Activated T-cell treated with anti-CD3 and anti-CD28 coated beads, Interleukin-2, amount 50 U/mL, for 4 hours (primary cell): ENCODE results near the gene DPP6. TPM values are rescaled to one million over a fixed set of nuclear protein-coding genes. Genes with fewer than 3 reads are reported as not detected.
"Not testable (repeated sequence)": the region's sequence is repeated elsewhere in the genome, so short reads cannot be mapped to it uniquely, and the experiment has no call there.

Source experiments
- ATAC-seq, 2 donors: fragments of 200-7000 bp; cut with Tn5 transposase; one replicate each; pipeline ENCODE4 v1.10.0; 2021
- DNase-seq: peaks from one replicate; pipeline ENCODE4 v3.0.0-alpha.2; 2020
- H3K27me3 Mint-ChIP-seq: one replicate; pipeline ENCODE4 v1.8.0; 2021; ENCODE audit warnings: low read depth, mixed read lengths
- H3K36me3 Mint-ChIP-seq: one replicate; pipeline ENCODE4 v1.8.0; 2022; ENCODE audit warnings: mixed read lengths; ENCODE audit not compliant: insufficient read depth
- H3K4me1 Mint-ChIP-seq: one replicate; pipeline ENCODE4 v1.8.0; 2021; ENCODE audit warnings: low read depth, mixed read lengths
- H3K4me3 Mint-ChIP-seq: one replicate; pipeline ENCODE4 v1.8.0; 2021; ENCODE audit warnings: mild to moderate bottlenecking, moderate library complexity, mixed read lengths
- H3K9me3 Mint-ChIP-seq: one replicate; pipeline ENCODE4 v1.8.0; 2021; ENCODE audit warnings: mixed read lengths
- total RNA-seq, 3 donors: library from RNA; stranded (reverse); gene quantifications; one replicate each; pipeline ENCODE4 v1.2.1, GENCODE V29; 2021

DPP6 gene
- total RNA-seq, 3 donors from 2014 or later = not detected

- H3K27me3 Mint-ChIP-seq = peaks cover 14% of the 10 kb centered on the region
- DNase-seq, H3K9me3 Mint-ChIP-seq, H3K4me3 Mint-ChIP-seq, ATAC-seq, H3K4me1 Mint-ChIP-seq, H3K36me3 Mint-ChIP-seq: not testable (repeated sequence)
Observed at GRCh38 chr7:154053466-154054312, 1.5 kb downstream of the DPP6 start.

GRCh38 chr7:154054664-154055063, 2.5 kb downstream of the DPP6 start:
- not testable (repeated sequence) for ATAC-seq, H3K4me1 Mint-ChIP-seq, H3K4me3 Mint-ChIP-seq, DNase-seq, H3K36me3 Mint-ChIP-seq, H3K9me3 Mint-ChIP-seq
- peaks cover 14% of the 10 kb centered on the region for H3K27me3 Mint-ChIP-seq

DNA sequence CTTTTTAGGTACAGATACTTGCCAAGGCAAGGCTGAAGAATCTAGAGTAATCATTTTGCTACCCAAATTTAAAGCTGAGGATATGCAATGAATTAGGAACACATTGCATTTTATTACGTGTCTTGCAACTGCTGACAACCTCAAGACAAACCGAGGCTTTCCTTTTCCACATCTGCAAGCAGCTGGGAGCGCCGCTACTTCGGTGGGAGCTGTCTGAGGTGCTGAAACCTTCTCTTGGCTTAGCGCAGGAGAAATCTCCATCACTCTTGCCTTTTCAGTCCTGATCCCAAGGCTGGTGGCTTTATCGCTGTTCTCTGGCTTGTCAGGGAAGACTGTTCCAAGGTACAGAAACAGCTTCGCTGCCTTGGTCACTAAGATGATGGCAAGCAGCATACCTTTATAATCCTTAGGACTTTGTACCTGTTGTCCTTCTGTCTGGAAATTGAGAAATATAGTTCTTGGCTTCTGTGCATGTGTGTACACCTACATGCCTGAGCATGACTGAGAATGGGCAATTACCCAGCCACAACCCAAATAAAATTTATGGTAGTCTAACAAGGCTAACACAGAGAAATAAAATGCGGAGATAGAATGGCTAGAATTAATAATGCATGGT, 3.4 kb downstream of the DPP6 start:
- not testable (repeated sequence) for H3K4me3 Mint-ChIP-seq, ATAC-seq

DNA sequence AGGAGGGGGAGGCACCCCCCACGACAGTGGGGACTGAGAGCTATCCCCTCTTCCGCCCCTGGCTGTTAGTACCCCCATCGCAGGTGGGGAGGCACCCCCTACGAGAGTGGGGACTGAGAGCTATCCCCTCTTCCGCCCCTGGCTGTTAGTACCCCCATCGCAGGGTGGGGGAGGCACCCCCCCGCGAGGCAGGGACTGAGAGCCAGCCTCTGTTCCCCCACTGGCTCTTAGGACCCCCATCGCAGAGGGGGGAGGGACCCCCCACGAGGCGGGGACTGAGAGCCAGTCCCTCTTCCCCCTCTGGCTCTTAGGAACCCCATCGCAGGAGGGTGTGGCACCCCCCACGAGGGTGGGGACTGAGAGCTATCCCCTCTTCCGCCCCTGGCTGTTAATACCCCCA, 6.6 kb downstream of the DPP6 start:
- ATAC-seq, H3K36me3 Mint-ChIP-seq, H3K4me1 Mint-ChIP-seq, H3K27me3 Mint-ChIP-seq, DNase-seq, H3K9me3 Mint-ChIP-seq, H3K4me3 Mint-ChIP-seq: not testable (repeated sequence)

More for the DNA sequence above, 3.4 kb downstream of the DPP6 start:
- H3K9me3 Mint-ChIP-seq, H3K36me3 Mint-ChIP-seq, DNase-seq, H3K4me1 Mint-ChIP-seq: not testable (repeated sequence)
- peaks cover 14% of the 10 kb centered on the region for H3K27me3 Mint-ChIP-seq

DNA sequence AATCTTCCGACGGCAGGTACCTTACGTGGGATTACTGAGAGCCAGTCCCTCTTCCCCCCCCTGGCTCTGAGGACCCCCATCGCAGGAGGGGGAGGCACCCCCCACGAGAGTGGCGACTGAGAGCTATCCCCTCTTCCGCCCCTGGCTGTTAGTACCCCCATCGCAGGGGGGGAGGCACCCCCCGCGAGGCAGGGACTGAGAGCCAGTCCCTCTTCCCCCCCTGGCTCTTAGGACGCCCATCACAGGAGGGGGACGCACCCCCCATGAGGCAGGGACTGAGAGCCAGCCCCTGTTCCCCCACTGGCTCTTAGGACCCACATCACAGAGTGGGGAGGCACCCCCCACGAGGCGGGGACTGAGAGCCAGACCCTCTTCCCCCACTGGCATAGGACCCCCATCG, 8.4 kb downstream of the DPP6 start:
- H3K36me3 Mint-ChIP-seq, H3K27me3 Mint-ChIP-seq, ATAC-seq, H3K4me3 Mint-ChIP-seq, H3K9me3 Mint-ChIP-seq, DNase-seq, H3K4me1 Mint-ChIP-seq: not testable (repeated sequence)

GRCh38 chr7:154071833-154072232, 19.6 kb downstream of the DPP6 start:
- H3K4me3 Mint-ChIP-seq, H3K27me3 Mint-ChIP-seq, H3K4me1 Mint-ChIP-seq, ATAC-seq, DNase-seq, H3K9me3 Mint-ChIP-seq, H3K36me3 Mint-ChIP-seq: not testable (repeated sequence)

- not testable (repeated sequence) for H3K27me3 Mint-ChIP-seq, H3K36me3 Mint-ChIP-seq, H3K9me3 Mint-ChIP-seq, H3K4me1 Mint-ChIP-seq, H3K4me3 Mint-ChIP-seq, DNase-seq, ATAC-seq
Observed at GRCh38 chr7:154072395-154073181, 20.4 kb downstream of the DPP6 start.

- H3K4me1 Mint-ChIP-seq, ATAC-seq, H3K36me3 Mint-ChIP-seq, DNase-seq, H3K27me3 Mint-ChIP-seq, H3K4me3 Mint-ChIP-seq, H3K9me3 Mint-ChIP-seq: not testable (repeated sequence)
Observed at GRCh38 chr7:154078523-154078922, 26.3 kb downstream of the DPP6 start.

DNA sequence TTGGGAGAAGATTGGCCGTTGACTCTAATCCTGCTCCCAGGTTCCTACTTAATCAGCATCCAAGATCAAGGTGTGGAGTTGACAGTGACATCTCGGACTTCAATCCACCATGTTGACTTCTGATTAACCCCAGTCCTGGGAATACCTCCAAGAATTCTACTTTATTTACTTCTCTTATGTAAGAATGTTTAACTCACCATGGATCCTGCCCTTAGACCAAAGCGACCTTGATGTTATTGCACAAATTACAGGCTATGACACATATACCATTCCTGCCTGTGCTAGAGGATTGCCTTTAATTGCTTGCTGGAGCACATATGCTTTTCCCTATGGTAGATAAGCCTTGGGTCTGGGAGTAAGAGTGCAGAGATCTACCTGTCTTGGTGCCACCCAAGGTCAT, 28.1 kb downstream of the DPP6 start:
- not testable (repeated sequence) for H3K4me3 Mint-ChIP-seq, H3K9me3 Mint-ChIP-seq, H3K36me3 Mint-ChIP-seq, H3K4me1 Mint-ChIP-seq, H3K27me3 Mint-ChIP-seq, DNase-seq, ATAC-seq

GRCh38 chr7:154087037-154087725, 35.0 kb downstream of the DPP6 start:
- H3K4me3 Mint-ChIP-seq, DNase-seq, H3K27me3 Mint-ChIP-seq, H3K9me3 Mint-ChIP-seq, H3K36me3 Mint-ChIP-seq, H3K4me1 Mint-ChIP-seq, ATAC-seq: not testable (repeated sequence)

GRCh38 chr7:154092093-154092492, 39.9 kb downstream of the DPP6 start:
- not testable (repeated sequence) for H3K36me3 Mint-ChIP-seq, H3K4me1 Mint-ChIP-seq, H3K27me3 Mint-ChIP-seq, H3K9me3 Mint-ChIP-seq, H3K4me3 Mint-ChIP-seq, ATAC-seq, DNase-seq

DNA sequence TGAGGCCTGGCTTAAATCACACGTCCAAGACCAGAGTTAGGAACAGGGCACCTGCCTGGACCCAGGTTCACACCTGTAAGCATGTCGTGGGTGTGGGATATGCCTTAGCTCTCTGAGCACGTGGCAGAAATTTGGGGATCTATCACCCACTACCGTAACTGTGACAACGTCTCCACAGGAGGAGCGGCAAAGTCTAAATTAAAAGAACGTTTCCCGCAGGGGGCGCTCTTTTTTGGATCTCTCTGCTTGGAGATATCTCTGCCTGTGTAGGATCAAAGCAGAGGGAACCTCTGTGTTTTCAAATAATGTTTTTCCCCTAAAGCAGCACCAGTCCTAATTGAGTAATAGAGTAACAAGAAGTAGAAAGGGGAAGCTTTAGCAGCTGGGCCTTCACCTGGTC, 43.0 kb downstream of the DPP6 start:
- DNase-seq, H3K27me3 Mint-ChIP-seq, ATAC-seq, H3K36me3 Mint-ChIP-seq, H3K4me3 Mint-ChIP-seq, H3K9me3 Mint-ChIP-seq, H3K4me1 Mint-ChIP-seq: not testable (repeated sequence)

DNA sequence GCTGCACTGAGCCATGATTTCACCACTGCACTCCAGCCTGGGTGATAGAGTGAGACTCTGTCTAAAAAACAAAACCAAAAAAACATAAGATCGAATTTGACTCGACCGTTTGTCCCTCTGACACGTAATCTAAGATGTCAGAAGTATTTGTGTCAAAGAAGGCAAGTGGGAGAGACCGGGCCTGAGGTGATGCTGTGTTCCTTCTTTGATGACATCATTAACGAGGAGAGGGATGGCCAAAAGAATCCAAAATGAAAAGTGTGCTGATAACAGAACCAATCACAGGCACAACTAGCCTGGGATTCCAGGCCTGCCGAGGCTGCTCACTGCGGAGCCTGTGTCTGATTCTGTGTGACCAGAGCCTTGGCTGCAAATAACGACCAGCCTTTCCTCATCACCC, 52.9 kb downstream of the DPP6 start:
- not testable (repeated sequence) for H3K27me3 Mint-ChIP-seq, ATAC-seq, DNase-seq, H3K36me3 Mint-ChIP-seq, H3K4me3 Mint-ChIP-seq, H3K9me3 Mint-ChIP-seq, H3K4me1 Mint-ChIP-seq

GRCh38 chr7:154109615-154110014, 57.4 kb downstream of the DPP6 start:
- ATAC-seq, H3K27me3 Mint-ChIP-seq, DNase-seq, H3K9me3 Mint-ChIP-seq, H3K4me1 Mint-ChIP-seq, H3K36me3 Mint-ChIP-seq, H3K4me3 Mint-ChIP-seq: not testable (repeated sequence)
